ENCODE data around the gene TBC1D22A. TPM values are rescaled to one million over a fixed set of nuclear protein-coding genes. Genes with fewer than 3 reads are reported as not detected.
"Not testable (repeated sequence)": the region's sequence is repeated elsewhere in the genome, so short reads cannot be mapped to it uniquely, and the experiment has no call there.

TBC1D22A gene
- total RNA-seq, 1 donor from 2014 or later = 28.9 TPM

- no peaks in the 10 kb centered on the region for H3K27me3 Mint-ChIP-seq (ENCODE audit: unreplicated experiment)
- H3K4me3 Mint-ChIP-seq (ENCODE audit: unreplicated experiment) = no peak overlapping the region
- no peak for DNase-seq (ENCODE audit: extremely low spot score, unreplicated experiment)
- H3K27ac Mint-ChIP-seq (ENCODE audit: unreplicated experiment) = no peak overlapping the region
- no peaks in the 10 kb centered on the region for H3K9me3 Mint-ChIP-seq (ENCODE audit: unreplicated experiment)
- peaks cover 3% of the 10 kb centered on the region for H3K4me1 Mint-ChIP-seq (ENCODE audit: unreplicated experiment)
- TF ChIP-seq CTCF (IDR thresholded peaks at IDR 0.05) = no peak
- peaks cover 3% of the 10 kb centered on the region for H3K36me3 Mint-ChIP-seq (ENCODE audit: unreplicated experiment)
These were observed 404.1 kb downstream of the TBC1D22A start for GRCh38 chr22:47166446-47167016.

- Mint-ChIP-seq H3K27me3 (ENCODE audit: unreplicated experiment) (no peaks in the 10 kb centered on the region), H3K9me3 (ENCODE audit: unreplicated experiment) (no peaks in the 10 kb centered on the region), H3K4me3 (ENCODE audit: unreplicated experiment) (no peak overlapping the region), H3K27ac (ENCODE audit: unreplicated experiment) (no peak overlapping the region), H3K4me1 (ENCODE audit: unreplicated experiment) (peaks cover 3% of the 10 kb centered on the region), H3K36me3 (ENCODE audit: unreplicated experiment) (peaks cover 3% of the 10 kb centered on the region)
- DNase-seq (ENCODE audit: extremely low spot score, unreplicated experiment) = no peak
- TF ChIP-seq CTCF (IDR thresholded peaks at IDR 0.05) = no peak
These were observed 404.6 kb downstream of the TBC1D22A start for GRCh38 chr22:47167056-47167455.

GRCh38 chr22:47167921-47168320 is 405.5 kb downstream of the TBC1D22A start:
- H3K4me3 Mint-ChIP-seq (ENCODE audit: unreplicated experiment); H3K27me3 Mint-ChIP-seq (ENCODE audit: unreplicated experiment); H3K27ac Mint-ChIP-seq (ENCODE audit: unreplicated experiment); DNase-seq (ENCODE audit: extremely low spot score, unreplicated experiment); H3K4me1 Mint-ChIP-seq (ENCODE audit: unreplicated experiment); H3K36me3 Mint-ChIP-seq (ENCODE audit: unreplicated experiment); H3K9me3 Mint-ChIP-seq (ENCODE audit: unreplicated experiment): not testable (repeated sequence)

GRCh38 chr22:47168441-47168840 is 406.0 kb downstream of the TBC1D22A start:
- Mint-ChIP-seq H3K4me1 (ENCODE audit: unreplicated experiment) (peaks cover 3% of the 10 kb centered on the region), H3K9me3 (ENCODE audit: unreplicated experiment) (no peaks in the 10 kb centered on the region), H3K36me3 (ENCODE audit: unreplicated experiment) (peaks cover 3% of the 10 kb centered on the region), H3K27me3 (ENCODE audit: unreplicated experiment) (no peaks in the 10 kb centered on the region), H3K27ac (ENCODE audit: unreplicated experiment) (no peak overlapping the region), H3K4me3 (ENCODE audit: unreplicated experiment) (no peak overlapping the region)
- TF ChIP-seq CTCF (IDR thresholded peaks at IDR 0.05) = no peak
- no peak for DNase-seq (ENCODE audit: extremely low spot score, unreplicated experiment)

- H3K4me3 Mint-ChIP-seq (ENCODE audit: unreplicated experiment) = no peak overlapping the region
- peaks cover 6% of the 10 kb centered on the region for H3K36me3 Mint-ChIP-seq (ENCODE audit: unreplicated experiment)
- peaks cover 3% of the 10 kb centered on the region for H3K4me1 Mint-ChIP-seq (ENCODE audit: unreplicated experiment)
- peak; percentile 33 for TF ChIP-seq CTCF (IDR thresholded peaks at IDR 0.05)
- no peaks in the 10 kb centered on the region for H3K9me3 Mint-ChIP-seq (ENCODE audit: unreplicated experiment)
- H3K27me3 Mint-ChIP-seq (ENCODE audit: unreplicated experiment) = no peaks in the 10 kb centered on the region
- no peak for DNase-seq (ENCODE audit: extremely low spot score, unreplicated experiment)
- H3K27ac Mint-ChIP-seq (ENCODE audit: unreplicated experiment) = no peak overlapping the region
These were observed 406.7 kb downstream of the TBC1D22A start for GRCh38 chr22:47168900-47169800.

Measured in osteocyte (in vitro differentiated cells).